T-helper 2 cell treated with Interferon-gamma antibody and Interleukin-4, amounts not matched to agents 100 ng/mL and 5 ng/mL, for 36 hours (primary cell): ENCODE data around the gene ACTMAP. TPM values are rescaled to one million over a fixed set of nuclear protein-coding genes. Genes with fewer than 3 reads are reported as not detected.

Experiments
- intact Hi-C: fragments of 100-400 bp; cut with micrococcal nuclease; formaldehyde crosslinking; loops from one replicate; pipeline ENCODE4 v1.15.1; 2023
- total RNA-seq: library from RNA; stranded (reverse); gene quantifications from 2 replicates; pipeline ENCODE4 v1.2.3, GENCODE V29; 2022

Gene ACTMAP
- total RNA-seq, 1 donor from 2014 or later = 16.6 TPM

DNA sequence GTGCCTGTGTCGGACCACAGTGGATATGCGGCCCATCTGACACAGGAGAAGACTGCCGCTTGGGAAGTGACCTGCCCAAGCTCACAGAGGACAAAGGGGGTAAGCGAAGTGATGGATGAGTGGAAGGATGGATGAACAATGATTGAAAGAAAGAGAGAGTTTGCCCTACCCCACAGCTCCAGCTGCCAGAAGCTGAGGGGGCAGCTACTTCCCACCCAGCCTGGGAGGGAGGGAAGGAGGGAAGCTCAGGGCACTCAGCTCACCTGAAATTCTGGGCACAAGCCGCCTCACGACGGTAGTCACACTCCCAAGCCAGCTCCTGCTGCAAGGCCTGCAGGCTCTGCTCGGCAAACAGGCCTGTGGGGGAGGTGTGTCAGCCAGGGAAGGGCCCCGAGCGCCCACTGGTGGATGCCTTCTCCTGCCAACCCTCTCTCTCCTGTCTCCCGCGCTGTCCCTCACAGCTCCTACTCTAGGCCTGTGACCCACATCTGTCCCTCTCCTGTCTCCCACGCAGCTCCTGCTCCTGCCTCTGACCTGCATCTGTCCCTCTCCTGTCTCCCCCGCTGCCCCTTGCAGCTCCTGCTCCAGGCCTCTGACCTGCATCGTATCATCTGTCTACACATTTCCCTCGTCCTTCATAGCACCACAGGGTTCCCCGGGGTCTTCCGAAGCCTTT, 47.8 kb downstream of the ACTMAP start:
- intact Hi-C loops = no loop called here

DNA sequence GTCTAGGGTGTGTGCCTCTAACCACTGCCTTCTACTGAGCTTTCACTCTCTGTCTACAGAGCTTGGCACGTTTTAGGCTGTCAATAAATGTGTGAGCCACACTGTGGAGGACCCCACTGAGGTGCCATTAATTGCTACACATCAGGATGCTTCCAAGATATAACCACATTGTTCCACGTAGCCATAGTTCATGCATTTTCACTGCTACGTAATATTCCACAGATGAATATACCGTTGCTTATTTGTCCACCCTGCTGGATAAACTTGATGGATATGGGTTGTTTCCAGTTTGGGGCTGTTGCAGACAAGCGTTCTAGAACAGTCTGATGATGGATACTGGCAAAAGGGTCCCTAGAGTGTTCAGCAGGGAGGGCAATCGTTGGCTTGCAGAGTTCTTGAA, 48.5 kb downstream of the ACTMAP start:
- intact Hi-C loops = no loop called here

GRCh38 chr19:40700083-40700482, 50.2 kb downstream of the ACTMAP start:
- intact Hi-C loops = no loop called here

DNA sequence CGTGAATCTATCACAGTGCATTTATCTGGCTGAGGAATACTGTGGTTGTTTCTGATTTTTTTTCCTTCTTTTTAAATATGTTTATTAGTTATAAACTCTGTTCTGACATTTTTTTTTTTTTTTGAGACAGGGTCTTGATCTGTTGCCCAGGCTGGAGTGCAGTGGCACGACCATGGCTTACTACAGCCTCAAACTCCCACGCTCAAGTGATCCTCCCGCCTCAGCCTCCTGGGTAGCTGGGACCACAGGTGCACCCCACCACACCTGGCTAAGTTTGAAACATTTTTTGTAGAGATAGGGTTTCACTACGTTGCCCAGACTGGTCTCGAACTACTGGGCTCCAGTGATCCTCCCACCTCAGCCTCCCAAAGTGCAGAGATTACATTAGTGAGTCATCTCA, 53.3 kb downstream of the ACTMAP start:
- intact Hi-C loops = no loop called here

GRCh38 chr19:40695881-40696280, 54.4 kb downstream of the ACTMAP start:
- intact Hi-C loops = no loop called here

- intact Hi-C loops = no loop called here
Observed at GRCh38 chr19:40693896-40694295, 56.4 kb downstream of the ACTMAP start.

DNA sequence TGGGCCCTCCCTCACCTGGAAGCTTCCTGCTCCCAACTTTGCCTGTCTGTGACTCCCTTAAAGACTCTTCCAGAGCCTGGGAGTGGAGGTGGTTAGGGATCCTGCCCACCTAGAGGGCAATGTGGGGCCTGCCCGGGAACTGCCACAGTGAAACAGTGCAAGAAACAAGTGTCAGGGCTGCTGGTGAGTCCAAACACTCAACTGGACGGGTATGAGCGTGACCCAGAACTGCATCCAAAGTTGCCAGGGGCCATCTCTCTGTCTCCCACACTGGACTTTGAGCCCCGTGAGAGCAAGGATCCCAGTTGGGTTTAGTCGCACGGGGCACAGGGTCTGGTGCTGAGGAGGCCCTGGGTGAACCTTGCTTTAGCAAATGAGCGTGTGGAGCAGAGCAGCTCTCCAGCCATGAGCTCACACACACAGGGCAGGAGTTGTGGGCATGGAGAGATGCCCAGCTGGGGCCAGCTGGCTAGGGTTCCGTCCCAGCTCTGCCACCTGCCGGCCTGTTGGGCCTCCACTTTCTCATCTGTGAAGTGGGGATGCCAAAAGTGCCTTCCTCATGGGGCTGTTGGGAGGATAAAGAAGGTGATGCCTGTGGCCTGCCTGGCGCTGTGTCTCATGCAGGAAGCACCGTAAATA, 57.0 kb downstream of the ACTMAP start:
- intact Hi-C loops = no loop called here

GRCh38 chr19:40692212-40692551, 58.1 kb downstream of the ACTMAP start:
- intact Hi-C loops = no loop called here

DNA sequence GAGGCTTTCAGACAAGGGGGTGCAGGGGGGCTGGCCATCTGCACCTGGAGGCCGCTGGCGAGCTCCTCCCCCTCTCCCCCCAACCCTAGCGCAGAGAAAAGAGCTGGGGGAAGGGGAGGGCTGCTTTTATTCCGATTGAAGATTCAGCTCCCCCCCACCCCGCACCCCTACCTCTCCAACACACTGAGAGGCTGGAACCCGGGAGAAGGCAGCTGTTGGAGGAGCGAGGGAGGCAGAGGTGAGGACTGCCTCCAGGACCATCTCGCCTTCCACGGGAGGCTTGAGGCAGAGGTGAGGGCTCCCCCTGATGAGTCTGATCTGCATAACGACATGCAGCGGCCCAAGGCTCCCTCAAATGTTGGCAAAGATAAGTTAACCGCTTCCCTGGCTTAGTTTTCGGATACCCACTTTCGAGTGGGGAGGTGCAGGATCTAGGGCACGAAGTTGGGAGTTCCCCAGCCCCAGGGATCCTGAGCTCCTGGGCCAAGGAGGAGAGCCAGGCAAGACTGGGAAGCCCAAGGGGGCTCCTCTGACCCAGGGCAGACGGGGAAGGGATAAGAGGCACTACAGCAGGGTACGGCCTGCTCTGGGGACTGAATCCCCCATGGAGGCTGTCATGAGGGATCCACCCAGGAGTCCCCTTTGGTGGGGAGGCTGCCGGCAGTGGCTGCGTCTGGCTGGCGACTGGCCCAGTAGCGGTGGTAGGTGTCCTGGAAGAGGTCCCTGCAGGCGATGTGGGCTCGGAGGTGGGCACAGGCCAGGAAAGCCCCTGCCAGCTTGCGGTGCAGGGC, 58.7 kb downstream of the ACTMAP start:
- intact Hi-C loops = no loop called here

Other genes with a start within 250 kb of the ACTMAP start
- gene SHKBP1, start 173.6 kb downstream of the ACTMAP start, total RNA-seq = 141 and 150 TPM in 2 replicates
- gene LTBP4, start 149.1 kb downstream of the ACTMAP start, total RNA-seq = 52.0 and 62.1 TPM in 2 replicates
- gene NUMBL, start 59.8 kb downstream of the ACTMAP start, total RNA-seq = 7.5 and 9.0 TPM in 2 replicates
- 27.1 and 30.6 TPM in 2 replicates for gene COQ8B, start 33.6 kb downstream of the ACTMAP start, total RNA-seq
- gene ITPKC, start 33.4 kb downstream of the ACTMAP start, total RNA-seq = 4.7 and 5.1 TPM in 2 replicates
- gene SNRPA, start 726 bp upstream of the ACTMAP start, total RNA-seq = 163 TPM in 2 replicates
- gene MIA, start 25.0 kb upstream of the ACTMAP start, total RNA-seq = 0.57 and 0.59 TPM in 2 replicates
- gene RAB4B, start 27.8 kb upstream of the ACTMAP start, total RNA-seq = 42.3 and 45.6 TPM in 2 replicates
- 106 and 118 TPM in 2 replicates for gene EGLN2, start 48.7 kb upstream of the ACTMAP start, total RNA-seq
- gene CYP2A6, start 100.0 kb upstream of the ACTMAP start, total RNA-seq = not detected in 2 replicates
- not detected in 2 replicates for gene CYP2A7, start 131.8 kb upstream of the ACTMAP start, total RNA-seq
- not detected in 2 replicates for gene CYP2B6, start 240.8 kb upstream of the ACTMAP start, total RNA-seq